Suppressor macrophage treated with lipopolysaccharide for 1 hour (primary cell): ENCODE data around the gene ANP32B.

Source experiments
- DNase-seq, 3 donors: peaks; one replicate each; pipeline ENCODE4 v3.0.0-alpha.2; 2020 to 2022

ANP32B gene

GRCh38 chr9:98034593-98035546, 51.7 kb downstream of the ANP32B start:
- peak; percentile 86 to 95 (median 92) for DNase-seq

DNA sequence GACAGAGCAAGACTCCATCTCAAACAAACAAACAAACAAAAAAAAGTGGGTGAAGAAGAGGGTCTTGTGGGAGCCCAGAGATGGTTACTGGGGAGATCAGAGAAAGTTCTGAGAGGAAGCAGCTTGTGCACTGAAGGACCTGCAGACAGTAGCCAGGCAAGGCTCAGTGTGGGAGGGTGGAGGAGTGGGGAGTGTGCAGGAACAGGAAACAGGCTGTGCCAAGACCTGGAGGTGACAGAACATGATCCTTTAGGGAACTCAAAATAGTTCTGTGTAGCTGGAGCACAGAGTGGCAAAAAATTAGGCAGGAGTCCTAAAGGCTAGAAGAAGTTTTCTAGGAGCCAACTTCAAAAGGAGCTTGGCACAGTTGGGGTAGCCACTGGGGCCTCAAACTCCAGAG, 54.2 kb downstream of the ANP32B start:
- peak; percentile 71 to 75 (median 72) for DNase-seq

GRCh38 chr9:98038958-98039357, 55.8 kb downstream of the ANP32B start:
- no peak for DNase-seq

DNA sequence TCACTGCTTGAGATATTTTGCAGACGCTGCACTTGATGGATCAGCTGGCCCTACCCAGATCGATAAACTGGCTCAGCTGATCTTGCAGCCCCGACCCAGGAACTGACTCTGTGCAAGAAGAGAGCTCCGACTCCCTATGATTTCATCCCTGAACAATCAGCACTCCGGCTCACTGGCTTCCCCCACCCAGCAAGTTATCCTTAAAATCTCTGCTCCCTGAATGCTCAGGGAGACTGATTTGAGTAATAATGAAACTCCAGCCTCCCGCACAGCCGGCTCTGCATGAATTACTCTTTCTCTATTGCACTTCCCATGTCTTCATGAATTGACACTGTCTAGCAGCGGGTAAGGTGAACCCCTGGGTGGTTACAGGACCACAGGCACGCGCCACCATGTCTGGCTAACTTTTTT, 56.5 kb downstream of the ANP32B start:
- DNase-seq, result no peak

DNA sequence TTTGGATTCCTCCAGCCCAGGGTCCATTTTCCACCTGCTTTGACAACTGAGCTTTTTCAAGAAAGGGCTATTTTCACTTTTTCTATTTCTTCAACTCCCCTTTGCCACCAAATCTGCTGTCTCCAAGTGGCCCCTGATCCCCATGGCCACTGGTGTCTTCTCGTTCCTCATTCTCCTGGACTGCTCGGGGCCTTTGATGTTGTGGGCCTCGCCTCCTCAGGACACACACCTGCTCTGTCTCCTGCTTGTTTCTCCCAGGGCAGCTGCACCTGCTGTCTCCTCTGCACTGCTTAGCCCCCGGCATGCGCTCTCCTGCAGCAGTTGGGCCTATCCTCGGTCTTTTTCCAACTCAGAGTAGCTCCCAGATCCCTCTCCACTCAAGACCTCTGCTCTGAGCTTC, 57.1 kb downstream of the ANP32B start:
- DNase-seq, result no peak

GRCh38 chr9:98043915-98044314, 60.8 kb downstream of the ANP32B start:
- peak; percentile 39 to 60 (median 48) for DNase-seq

- peak; percentile 85 to 95 (median 94) for DNase-seq
These were observed 62.4 kb downstream of the ANP32B start for GRCh38 chr9:98045234-98046179.

DNA sequence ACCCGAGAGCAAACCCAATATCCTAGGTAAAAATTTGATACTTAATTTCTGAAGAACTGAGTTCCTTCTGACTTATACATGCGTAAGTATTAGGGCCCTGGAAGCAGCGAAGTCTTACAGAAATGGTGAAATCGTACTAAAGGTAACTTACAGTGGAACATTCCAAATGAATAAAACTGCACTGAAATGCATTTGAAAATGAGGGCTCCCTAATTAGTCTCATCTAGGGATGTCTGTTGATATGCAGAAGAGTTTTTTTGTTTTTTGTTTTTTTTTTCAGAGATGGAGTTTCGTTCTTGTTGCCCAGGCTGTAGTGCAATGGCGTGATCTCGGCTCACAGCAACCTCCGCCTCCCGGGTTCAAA, 63.0 kb downstream of the ANP32B start:
- no peak for DNase-seq

DNA sequence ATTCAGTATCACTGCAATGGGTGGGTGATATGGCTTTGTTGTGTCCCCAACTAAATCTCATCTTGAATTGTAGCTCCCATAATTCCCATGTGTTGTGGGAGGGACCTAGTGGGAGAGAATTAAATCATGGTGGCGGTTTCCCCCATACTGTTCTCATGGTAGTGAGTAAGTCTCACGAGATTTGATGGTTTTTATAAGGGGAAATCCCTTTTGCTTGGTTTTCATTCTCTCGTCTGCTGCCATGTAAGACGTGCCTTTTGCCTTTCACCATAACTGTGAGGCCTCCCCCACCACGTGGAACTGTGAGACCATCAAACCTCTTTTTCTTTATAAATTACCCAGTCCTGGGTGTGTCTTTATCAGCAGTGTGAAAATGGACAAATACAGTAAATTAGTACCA, 63.9 kb downstream of the ANP32B start:
- peak; percentile 62 to 82 (median 68) for DNase-seq

- DNase-seq, result peak in 1 of 3 donors; percentile 64
These were observed 66.3 kb downstream of the ANP32B start for GRCh38 chr9:98049288-98050072.

- DNase-seq, result no peak
These were observed 67.2 kb downstream of the ANP32B start for GRCh38 chr9:98050351-98050750.

- no peak for DNase-seq
These were observed 71.3 kb downstream of the ANP32B start for GRCh38 chr9:98054376-98054951.

- peak; percentile 94 to 98 (median 97) for DNase-seq
These were observed 73.4 kb downstream of the ANP32B start, which contains the start of gene NANS for GRCh38 chr9:98056269-98057137. TSS of gene NANS (plus strand) at chr9:98056732. CDS start at chr9:98056809, 77 bp downstream.

GRCh38 chr9:98057138-98057799, 74.1 kb downstream of the ANP32B start:
- DNase-seq, result peak in 2 of 3 donors; percentile 22 to 35

GRCh38 chr9:98062161-98062560, 79.0 kb downstream of the ANP32B start:
- DNase-seq, result no peak

DNA sequence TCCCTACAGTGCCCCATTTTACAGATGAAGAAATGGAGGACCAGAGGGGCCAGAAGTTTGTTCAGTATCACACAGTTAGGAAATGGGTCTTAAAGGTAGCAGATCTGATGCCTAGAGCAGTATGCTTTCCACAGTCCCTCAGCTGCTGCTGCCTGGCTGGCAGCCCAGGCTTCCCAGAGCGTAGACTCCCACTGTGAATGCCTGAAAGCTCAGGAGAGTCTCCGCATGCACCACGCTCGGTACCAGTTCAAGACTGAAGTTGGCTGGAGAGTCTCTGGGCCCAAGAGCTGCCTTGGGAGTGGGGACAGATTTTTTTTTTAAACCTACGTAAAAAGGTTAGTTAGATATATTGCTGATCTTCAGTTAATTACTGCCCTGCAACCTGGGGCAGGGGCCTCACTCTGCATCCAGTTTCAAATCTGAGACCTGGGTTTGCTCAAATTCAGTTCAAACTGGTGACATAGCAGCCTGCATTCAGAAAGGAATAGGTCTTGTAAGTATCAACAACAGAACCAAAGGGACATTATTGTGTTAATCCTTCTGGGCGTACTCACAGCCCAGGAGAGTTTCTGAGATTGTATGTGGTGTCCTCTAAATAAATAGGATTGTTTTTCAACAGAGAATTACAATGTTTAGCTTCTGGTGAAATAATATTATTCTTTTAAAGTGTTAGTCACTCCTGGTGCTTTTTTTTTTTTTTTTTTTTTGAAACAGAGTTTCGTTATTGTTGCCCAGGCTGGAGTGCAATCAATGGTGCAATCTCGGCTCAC, 81.7 kb downstream of the ANP32B start:
- DNase-seq, result no peak
